ENCODE measurements around the gene HTR3A.
A peak's percentile ranks its signal among the peaks of the same experiment; 100 is the strongest.

The HTR3A gene

DNA sequence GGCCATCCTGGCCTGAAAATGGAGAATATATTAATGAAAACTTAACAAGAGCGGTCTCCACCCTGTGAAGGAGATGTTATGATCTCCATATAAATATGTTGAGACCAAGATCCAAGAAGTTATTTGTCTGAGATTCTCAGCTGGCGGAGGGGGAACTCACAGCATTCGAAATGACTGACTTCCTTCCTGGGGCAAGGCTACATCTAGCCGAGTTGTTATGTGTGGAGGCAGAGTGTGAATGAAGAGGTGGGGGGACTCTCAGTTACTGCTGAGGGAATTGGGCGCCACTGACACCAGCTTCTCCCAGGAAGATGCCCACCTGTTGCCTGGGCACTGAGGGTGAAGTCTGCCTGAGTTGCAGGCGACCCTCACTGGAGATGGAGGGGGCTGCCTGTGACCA lies 5.9 kb downstream of the HTR3A start:
- no peak for DNase-seq

DNA sequence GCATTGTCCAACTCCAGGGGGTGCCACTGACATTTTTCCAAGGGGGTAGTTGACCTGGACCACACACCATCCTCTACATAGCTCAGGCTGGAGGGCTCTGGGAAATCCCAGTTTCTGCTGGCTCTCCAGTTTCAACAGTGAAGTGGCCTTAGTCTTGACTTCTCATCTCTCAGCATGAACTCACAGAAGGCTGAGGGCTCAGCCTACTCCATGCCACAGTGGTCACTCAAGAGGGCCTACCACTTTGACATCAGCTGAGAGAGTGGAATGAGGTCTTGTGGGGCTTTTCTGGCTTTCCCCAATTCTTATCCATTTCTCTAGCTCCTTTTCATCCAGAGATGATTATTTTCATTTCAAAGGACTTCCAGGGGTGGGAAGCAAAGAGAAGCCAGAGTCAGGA lies 7.4 kb downstream of the HTR3A start:
- DNase-seq: no peak

DNA sequence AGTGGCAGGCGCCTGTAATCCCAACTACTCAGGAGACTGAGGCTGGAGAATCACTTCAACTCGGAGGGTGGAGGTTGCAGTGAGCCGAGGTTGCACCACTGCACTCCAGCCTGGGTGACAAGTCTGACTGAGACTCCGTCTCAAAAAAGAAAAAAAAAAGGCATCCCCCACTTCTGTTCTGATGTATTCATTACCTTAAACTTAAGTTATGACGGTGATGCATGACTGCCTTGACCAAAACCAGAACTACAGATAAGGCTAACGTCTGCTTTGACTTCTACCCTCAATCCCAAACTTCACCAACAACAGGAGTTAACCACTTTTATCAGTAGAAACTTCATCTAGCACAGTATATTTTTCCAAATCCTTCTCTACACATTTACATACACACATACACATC lies 9.9 kb downstream of the HTR3A start:
- DNase-seq: no peak

DNA sequence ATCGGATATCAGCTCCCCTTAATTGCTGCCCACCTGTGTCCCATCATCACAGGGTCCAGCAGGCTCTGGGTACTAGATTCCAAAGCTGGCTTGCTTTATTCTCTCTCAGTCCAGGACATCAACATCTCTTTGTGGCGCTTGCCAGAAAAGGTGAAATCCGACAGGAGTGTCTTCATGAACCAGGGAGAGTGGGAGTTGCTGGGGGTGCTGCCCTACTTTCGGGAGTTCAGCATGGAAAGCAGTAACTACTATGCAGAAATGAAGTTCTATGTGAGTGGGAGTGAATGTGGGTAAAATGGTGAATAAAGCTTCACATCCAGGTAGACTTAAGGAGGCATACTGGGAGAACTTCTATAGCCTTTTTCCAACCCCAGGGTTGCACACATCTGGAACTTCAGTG lies 11.0 kb downstream of the HTR3A start:
- DNase-seq: no peak

DNA sequence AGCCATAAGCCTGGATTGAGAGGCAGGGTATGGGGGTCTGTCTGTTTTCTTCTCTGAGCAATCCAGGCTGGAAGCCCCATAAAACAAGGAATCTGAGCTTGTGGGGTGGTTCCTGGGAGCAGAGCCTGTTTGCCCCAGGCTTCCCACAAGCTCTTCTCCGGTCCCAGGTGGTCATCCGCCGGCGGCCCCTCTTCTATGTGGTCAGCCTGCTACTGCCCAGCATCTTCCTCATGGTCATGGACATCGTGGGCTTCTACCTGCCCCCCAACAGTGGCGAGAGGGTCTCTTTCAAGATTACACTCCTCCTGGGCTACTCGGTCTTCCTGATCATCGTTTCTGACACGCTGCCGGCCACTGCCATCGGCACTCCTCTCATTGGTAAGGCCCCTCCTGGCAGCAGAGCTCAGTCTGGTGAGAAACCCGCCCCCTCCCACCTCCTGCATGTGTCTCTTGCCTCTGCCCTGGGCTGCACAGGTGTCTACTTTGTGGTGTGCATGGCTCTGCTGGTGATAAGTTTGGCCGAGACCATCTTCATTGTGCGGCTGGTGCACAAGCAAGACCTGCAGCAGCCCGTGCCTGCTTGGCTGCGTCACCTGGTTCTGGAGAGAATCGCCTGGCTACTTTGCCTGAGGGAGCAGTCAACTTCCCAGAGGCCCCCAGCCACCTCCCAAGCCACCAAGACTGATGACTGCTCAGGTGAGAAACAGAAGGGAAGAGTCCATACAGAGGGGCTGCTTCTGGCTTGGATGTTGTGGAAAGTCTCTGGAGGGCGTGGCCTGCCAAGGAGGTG lies 11.6 kb downstream of the HTR3A start:
- DNase-seq: no peak

DNA sequence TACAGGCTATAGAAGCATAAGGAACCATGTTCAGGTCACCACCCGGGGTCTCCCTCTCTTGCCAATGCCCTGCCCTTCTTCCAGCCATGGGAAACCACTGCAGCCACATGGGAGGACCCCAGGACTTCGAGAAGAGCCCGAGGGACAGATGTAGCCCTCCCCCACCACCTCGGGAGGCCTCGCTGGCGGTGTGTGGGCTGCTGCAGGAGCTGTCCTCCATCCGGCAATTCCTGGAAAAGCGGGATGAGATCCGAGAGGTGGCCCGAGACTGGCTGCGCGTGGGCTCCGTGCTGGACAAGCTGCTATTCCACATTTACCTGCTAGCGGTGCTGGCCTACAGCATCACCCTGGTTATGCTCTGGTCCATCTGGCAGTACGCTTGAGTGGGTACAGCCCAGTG lies 14.5 kb downstream of the HTR3A start:
- no peak for DNase-seq

DNA sequence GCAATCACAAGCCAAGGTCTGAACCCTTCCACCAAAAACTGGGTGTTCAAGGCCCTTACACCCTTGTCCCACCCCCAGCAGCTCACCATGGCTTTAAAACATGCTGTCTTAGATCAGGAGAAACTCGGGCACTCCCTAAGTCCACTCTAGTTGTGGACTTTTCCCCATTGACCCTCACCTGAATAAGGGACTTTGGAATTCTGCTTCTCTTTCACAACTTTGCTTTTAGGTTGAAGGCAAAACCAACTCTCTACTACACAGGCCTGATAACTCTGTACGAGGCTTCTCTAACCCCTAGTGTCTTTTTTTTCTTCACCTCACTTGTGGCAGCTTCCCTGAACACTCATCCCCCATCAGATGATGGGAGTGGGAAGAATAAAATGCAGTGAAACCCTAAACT lies 15.0 kb downstream of the HTR3A start:
- DNase-seq: no peak

DNA sequence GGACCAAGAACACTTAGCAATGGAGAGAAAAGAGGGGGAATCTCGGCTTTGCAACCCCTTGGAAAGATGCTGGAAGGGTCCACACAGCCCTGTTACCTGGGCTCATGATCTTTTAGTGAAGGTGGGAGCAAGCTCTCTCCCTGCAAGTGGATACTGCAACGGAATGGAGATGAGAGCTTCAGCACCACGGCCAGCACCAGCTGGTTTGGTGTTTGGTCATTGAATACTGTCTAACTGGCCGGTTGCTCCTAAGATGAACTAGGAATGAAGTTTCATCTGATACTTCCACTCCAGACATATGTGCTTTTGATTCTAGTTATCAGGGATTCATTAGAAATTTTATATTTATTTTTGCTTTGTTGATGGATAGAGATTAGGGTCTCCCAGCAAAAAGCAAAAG lies 16.3 kb downstream of the HTR3A start:
- DNase-seq: peak; percentile 17

DNA sequence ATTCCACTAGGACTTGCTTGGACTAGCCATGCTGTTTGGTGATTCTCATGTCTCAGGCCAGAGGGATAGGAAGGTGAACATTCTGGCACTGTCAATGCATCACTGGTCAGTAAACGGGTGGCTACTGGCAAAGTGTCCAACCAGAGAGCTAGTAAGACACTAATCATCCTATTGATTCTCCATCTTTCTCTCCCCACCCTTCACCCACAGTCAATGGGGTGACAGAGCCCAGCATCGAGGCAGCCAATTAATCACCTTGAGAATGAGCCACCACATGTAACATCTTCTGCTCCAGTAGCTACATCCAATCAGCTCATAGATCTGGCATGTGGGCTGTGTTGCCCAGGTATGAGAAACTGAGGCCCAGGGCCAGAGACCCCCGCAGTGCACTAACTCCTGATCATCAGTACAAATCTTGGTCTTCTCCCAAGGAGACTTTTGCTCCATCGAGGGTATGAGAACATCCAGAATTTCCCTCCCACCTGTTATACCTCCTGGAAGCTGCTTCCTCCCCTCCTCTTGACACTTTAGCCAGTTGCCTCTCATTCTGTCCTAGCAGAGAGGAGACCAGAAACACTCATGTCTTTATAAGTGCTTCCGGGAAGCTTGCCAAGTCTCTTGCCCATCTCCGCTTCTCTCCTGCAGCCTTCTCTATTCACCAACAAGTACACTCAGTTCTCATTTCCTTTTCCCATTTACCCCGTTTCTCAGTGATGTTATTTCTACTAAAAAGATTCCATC lies 17.0 kb downstream of the HTR3A start:
- no peak for DNase-seq

DNA sequence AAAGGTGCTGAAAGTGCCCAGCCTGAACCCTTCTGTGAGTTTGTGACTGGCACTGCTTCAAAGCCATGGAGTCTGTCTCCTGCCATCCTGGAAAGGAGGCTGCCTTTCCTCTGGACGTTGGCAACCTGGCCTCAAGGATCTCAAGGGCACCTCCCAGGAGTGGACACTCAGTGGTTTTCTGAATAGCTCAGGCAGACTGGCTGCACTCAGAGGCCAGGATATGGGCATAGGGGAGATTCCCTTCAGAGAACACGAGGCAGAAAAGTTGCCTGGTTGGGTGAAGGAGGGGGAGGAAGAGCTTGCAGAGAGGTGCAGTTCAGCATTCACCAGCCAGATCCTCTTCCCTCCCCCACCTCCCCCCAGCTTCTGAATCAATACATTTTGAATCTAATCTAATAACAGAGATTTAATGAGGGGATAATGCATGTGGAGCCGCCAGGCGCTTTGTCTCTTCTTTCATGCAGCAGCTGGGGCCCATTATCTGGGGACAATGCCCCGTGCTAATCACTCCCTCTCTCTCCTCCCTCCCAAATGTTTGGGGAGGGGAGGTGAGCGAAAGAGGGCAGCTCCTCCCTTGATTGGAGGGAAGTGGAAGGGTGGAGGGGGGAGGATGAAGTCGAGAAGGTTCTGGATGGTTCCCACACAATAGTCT lies 17.7 kb downstream of the HTR3A start:
- no peak for DNase-seq

DNA sequence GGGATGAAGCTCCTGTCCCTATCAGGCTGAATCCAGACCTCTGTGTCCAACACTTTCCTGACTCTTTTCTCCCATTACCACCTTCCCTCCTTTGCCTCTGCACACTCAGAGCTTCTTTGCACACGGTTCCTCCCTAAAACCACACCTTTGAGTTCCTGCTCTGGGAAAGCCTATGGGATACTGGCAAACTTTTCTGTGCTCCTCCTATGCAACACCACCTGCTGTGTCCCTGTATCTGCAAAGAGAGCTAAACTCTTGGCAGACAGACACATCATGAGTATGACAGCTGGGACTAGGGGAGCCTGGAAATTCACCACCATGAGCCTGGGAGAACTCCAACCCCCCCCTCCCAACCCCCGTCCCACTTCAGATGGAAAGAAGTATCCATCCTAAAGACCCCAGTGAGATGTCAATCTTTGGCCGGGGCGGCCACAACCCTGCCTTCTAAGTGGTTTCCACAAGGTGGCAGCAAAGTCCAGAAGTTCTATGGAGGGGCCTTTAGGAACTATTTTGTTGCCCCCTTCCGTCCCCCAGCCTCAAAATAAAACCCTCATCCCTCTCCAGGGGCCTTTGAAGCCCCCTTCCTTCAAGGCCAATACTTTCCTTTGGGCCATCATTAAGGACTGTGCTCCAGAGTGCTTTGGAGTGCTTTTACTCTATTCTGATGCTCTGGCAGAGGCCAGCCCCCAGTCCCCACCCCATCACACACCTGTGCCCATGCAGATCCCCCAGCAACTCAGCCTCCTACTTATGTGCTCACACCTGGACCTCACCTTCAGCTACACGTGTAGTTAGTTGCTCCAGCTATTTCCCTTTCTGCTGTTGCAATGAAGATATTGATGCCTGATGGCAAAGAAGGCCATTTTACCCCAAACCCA lies 19.4 kb downstream of the HTR3A start:
- no peak for DNase-seq

DNA sequence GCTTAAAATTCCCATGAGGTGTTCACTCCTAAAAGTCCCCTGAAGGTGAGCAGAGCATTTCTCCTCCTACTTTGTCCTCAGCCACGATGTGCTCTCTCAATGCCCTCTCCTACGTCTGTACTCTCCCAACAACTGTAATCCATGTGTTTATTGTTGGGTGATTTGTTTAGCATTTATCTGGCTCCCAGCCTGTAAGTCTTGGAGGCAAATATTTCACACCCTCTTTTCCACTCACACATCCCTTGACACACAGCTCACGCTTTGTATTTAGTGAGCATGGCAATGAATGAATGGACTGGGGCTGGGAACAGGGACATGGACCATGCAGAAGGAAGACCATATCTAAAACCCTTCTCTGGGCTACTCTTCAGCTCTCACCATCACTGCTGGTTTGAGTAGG lies 22.6 kb downstream of the HTR3A start:
- DNase-seq: no peak

DNA sequence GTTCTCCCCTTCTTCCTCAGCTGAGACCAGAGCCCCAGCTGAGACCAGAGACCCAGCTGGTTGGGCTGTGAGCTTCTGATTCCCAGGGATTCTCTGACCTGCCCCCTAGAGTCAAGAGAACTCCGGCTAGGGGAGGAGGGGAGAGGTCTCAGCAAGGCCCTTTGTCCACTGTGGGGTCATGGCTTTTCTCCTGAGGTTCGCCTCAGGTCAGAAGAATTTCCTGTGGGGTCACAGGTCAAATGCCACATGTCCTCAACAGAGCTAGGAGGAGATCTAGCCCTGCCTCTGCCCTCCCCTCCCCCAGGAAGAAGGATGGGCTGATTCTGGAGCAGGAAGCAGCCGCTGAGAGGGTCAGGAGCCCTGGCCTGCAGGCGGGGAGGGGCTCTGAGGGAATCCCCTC lies 23.7 kb downstream of the HTR3A start:
- DNase-seq: no peak

DNA sequence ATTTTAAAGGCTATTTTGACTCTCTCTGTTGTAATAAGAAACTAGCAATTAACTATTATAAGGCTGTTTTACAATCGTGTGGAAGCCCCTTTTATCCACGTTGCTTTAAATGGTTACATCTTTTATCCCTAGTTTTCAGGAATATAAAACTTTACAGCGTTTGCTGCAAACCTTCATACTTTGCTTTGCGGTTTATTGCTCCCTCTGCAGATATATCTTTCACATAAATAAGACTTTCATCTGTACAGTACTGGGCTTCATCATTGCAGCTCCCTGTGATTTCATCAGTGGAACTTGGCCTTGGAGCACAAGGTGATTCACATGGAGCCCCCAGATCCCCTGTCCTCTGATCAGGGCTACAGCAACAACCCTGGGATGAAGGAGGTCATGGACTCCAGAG lies 25.6 kb downstream of the HTR3A start:
- no peak for DNase-seq

DNA sequence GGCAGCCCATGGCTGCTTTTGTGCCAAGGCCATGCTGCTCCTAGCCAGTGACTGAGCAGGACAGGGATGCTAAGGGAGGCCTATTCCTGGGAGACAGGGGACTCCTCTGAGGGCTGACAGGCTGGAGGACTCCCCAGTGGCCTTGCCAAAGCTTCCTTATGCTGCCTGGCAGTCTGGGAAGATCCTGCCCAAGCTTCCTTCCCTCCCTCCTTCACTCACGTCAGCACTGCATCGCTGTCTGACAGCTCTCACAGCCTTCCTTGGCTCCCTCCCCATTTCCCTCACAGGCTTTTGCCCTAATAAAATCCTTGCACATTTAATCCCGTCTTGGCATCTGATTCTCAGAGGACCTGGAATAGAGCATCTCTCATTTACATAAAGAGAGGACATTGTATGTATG lies 26.5 kb downstream of the HTR3A start:
- no peak for DNase-seq

DNA sequence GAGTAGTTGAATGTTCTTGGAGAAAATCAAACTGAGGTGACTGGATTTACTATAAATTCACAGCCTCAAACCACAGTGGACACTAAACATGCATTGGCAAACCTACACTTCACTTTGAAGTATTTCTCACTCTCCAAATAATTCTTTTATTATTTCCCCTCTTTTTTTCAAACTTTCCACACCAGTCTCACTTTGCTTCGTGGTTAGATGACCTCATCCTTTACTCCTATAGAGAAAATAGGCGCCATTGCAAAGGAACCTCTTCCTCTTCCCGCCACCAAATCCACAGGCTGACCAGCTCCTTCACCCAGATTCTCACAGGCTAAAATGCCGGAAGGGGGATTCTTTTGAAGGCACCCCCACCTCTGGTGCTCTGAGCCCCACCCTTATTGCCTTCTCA lies 33.4 kb downstream of the HTR3A start:
- DNase-seq: no peak

DNA sequence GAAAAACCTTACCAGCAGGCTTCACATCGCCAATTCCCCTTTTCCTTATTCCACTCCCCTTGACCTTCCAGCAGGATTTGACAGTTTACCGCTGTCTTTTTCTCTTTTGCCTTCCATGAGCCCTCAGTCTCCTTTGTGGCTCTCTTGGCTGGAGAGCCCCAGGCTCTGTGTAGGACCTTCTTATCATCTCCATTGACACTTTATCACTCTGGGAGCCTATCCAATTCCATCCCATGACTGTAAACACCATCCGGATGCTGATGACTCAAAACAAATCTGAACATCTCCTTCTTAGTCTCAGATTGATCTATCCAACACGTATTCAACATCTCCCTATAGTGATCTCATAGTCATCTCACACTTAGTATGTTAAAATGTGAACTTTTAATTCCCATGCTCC lies 36.0 kb downstream of the HTR3A start:
- DNase-seq: no peak

DNA sequence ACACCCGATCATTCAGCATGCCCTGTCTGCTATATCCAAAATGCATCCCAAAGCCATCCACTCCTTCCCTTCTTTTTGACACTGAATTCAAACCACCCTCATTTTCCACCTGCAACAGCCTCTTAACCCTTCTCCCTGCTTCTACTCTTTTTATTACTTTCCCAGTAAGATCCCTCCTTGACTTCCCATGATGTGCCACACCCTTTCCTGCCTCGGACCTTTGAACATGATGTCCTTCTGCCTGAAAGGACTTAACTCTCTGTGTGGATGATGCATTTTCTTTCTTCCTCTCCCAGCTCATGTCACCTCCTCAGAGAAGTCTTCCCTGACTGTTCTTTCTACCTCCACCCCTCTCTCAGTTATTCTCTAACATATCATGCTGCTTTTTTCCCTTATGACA lies 36.5 kb downstream of the HTR3A start:
- no peak for DNase-seq

DNA sequence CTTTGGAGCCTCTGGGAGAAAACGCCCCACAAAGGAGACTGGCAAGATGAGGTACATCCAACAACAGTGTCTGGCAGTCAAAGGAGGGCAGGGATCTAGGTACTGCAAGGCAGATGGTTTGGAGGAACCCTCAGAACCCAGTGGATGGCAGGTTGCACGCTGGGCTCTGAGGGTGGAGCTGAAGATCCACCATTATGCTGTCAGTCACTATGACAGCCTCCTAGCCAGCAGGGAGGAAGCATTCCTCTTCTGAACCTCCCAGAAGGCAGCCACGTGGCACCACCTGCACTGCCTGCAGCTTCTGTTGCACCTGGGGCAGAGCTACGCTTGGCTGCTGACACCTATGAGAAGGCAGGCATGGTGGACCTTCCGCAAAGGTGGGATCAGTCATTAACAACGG lies 40.2 kb downstream of the HTR3A start:
- no peak for DNase-seq

DNA sequence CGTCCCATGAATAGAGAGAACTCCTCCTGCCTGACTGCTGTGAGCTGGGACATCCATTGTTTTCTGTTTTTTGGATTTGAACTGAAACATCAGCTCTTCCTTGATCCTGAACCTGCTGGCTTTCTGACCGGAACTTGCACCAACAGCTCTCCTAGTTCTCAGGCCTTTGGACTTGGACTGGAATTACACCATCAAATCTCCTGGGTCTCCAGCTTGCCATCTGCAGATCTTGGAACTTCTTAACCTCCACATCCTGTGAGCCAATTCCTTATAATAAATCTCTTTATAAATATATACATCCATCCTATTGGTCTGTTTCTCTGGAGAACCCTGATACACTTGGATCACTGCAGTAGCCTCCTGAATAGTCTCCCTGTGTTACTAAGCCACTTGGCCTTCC lies 42.1 kb downstream of the HTR3A start:
- DNase-seq: no peak

DNA sequence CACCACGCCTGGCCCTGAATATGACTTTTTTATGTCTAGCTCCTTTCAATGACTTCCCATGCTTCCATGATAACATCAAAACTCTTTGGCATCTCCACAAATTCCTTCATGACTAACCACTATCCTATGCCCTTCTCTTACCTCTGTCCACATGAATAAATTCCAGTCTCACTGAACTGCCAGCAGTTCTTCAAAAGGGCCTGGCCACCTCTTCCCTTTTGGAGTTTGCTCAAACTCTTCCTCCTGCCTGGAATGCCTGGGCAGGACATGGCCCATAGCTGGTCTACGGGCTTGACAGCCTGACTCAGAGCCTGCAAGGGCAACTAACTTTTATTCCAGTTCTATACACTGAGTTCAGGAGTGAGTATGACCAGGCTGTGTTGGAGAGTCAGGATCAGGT lies 42.8 kb downstream of the HTR3A start:
- DNase-seq: peak; percentile 8

DNA sequence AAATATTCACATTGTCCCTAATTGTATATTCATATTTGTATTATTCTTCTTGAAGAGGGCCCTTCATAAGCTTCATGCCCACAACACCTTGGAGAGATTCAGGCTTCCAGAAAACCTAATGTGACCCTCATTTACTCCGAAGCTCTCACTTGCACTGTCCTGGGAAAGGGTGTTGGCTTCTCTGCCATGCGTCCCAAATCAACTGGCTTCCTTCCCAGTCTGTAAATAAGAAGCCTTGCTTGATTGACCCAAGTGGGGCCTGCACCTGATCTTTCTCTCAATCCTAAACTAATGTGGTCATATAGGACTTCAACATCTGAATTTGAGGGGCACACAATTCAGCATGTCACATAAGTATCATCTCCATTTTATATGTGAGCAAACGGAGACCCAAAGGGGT lies 44.1 kb downstream of the HTR3A start:
- no peak for DNase-seq

DNA sequence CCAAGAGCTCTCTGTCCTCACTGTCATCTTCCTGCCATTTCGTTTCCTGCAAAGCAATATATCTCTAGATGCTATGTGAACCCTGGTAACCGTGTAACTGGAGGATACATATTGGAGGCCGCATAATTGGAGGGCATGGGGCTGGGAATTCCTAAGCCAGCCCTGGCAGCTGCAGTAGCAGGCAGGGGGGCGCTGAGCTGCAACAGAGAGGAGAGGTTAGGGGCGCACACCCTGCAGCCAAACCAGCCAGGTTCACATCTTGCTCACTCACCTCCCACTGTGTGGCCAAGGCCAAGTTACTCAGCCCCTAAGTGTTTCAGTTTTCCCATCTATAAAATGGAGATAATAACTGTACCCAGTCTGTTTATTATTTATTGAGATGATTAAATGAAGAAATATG lies 44.7 kb downstream of the HTR3A start:
- DNase-seq: no peak
